T-helper 1 cell treated with Interleukin-12 subunit alpha and Interleukin-12 subunit beta and Interleukin-4 antibody, amounts not matched to agents 30 ng/mL and 1 ng/mL, for 36 hours (primary cell): ENCODE results near the gene ERICH6. TPM values are rescaled to one million over a fixed set of nuclear protein-coding genes. Genes with fewer than 3 reads are reported as not detected.
"Not testable (repeated sequence)": the region's sequence is repeated elsewhere in the genome, so short reads cannot be mapped to it uniquely, and the experiment has no call there.

ENCODE experiments used
- intact Hi-C: fragments of 100-400 bp; cut with micrococcal nuclease; formaldehyde crosslinking; loops from one replicate; pipeline ENCODE4 v1.15.1; 2024
- total RNA-seq: library from RNA; stranded (reverse); gene quantifications from 2 replicates; pipeline ENCODE4 v1.2.3, GENCODE V29; 2022

The ERICH6 gene
- total RNA-seq, 1 donor from 2014 or later = not detected

DNA sequence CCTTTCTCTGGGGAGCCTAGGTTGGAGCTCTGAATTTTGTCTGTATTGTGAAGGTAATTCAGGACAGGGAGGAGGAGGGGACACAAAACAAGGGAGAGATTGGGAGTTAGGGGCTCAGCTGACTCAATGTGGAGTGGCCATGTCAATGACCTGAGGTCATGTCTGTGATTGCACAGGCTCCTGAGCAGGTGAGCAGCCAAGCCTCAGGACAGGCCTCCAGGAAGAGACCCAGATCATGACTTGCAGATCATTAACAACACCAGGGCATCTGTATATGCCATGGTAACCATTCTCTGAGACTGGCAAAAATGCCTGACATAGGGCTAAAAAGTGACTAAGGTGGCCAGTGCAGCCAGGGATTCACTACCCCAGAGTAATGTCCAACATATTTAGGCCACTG, 20.9 kb downstream of the ERICH6 start:
- intact Hi-C loops = no loop called here

DNA sequence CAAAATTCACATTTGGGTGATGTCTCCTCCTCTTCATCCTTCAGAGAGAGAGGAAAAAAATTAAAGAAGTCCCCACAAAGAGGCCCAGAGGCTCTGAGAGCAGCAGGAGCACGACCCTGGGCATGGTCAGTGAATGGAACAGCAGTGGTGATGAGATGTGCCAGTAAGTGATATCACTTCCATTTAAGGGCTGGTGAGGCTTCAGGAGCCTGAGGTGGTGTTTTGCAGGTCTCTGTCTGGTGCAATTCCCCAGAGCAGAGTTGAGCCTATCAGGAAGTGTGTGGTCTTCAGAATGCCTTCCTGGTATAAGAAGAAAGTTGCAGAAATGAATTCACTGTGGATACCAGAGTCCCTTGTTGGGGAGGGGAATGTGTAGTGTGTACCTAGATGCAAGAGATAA, 21.4 kb downstream of the ERICH6 start:
- intact Hi-C loops = no loop called here

DNA sequence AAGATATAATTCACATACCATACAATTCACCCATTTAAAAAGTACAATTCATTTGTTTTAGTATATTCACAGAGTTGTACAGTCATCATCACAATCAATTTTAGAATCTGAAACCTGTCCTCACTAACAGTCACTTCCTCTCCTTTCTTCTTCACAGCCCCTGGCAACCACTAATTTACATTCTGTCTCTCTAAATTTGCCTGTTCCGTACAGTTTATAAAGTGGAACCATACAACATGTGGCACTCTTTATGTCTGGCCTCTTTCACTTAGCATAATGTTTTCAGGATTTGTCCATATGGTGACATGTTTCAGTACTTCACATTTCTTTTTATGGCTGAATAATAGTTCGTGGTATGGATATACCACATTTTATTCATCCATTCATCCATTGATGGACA, 22.7 kb downstream of the ERICH6 start:
- intact Hi-C loops = loop anchor here (1.0 kb wide), 2 partner anchors 22 to 78 kb away; partner anchors contain the start of genes ERICH6 and SELENOT

DNA sequence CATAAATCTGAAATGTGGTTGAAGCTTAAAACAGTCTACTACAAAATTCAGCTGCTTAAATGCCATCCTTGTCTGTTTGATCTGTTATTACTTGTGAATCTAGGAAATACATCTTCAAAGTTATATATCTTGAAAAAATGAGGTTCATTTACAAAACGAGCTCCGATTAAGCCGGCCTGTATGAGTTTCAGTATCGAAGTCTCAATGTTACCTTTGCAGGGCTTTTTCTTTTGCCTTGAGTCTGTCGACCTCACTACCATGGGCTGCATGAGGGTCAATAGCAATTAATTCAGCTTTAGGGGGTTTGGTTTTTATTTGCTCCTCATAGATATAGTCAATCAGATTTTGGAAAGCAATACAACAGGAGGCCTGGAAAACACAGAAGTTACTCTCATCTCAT, 23.2 kb downstream of the ERICH6 start:
- intact Hi-C loops = no loop called here

DNA sequence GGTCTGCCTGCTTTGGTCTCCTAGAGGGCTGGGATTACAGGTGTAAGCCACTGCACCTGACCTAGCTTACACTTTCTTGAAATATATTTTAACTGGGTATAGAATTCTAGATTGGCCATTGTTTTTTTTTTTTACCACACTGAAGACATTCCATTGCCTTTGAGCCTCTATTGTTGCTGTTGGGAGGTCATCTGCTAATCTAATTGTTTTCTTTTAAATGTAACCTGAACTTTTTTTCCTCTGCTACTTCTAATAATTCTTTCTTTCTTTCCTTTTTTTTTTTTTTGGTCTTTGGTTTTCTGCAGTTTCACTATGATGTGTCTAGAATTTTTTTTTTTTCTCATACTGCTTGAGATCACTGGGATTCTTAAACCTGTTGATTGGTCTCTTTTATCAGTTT, 28.1 kb downstream of the ERICH6 start:
- intact Hi-C loops = no loop called here

DNA sequence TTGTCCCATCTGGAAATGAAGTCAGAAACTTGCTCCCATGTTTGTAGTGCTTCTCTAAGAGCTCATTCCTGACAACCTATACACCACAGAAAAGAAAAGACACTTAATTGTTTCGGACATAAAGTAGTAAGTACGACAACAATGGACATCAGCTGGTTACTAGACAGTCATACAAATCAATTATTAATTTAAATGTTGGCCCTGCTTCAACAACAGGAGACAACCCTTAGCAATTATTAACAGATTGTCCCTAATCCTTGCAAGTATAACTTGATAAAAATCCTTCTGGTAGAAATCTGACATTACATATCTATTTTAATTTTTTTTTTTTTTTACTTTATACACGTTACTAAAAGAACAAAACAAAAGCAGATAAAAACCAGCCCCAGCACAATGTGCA, 29.8 kb downstream of the ERICH6 start:
- intact Hi-C loops = no loop called here

DNA sequence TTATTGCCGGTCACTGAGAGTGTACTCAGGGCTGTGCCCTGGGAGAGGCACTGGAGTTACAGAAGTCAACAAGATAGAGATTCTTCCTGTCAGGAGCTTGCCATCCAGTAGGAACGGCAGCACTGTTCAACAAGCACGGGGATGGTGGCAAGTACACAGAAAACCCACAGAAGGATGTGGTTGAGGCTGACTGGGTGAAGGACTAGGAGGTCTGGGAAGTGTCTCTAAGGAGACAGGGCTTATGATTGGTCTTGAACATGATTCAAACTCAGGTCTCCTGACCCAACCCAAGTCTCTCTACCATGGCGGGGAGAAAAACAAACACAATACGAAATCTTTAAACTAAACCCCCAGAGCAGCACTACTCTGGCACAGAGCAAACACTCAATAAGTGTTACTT, 37.6 kb downstream of the ERICH6 start:
- intact Hi-C loops = no loop called here

DNA sequence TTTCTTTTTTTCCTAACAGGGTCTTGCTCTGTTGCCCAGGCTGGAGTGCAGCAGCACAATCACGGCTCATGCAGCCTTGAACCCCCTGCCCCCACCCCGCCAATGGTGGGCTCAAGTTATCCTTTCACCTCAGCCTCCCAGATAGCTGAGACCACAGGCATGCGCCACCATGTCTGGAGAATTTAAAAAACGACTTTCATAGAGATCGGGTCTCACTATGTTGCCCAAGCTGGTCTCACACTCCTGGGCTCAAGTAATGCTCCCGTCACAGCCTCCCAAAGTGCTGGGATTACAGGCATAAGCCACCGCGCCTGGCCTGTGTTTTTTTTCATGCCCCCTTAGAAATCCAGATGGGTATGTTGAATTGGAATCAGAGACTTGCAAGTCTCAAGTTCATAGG, 40.3 kb downstream of the ERICH6 start:
- intact Hi-C loops = no loop called here

DNA sequence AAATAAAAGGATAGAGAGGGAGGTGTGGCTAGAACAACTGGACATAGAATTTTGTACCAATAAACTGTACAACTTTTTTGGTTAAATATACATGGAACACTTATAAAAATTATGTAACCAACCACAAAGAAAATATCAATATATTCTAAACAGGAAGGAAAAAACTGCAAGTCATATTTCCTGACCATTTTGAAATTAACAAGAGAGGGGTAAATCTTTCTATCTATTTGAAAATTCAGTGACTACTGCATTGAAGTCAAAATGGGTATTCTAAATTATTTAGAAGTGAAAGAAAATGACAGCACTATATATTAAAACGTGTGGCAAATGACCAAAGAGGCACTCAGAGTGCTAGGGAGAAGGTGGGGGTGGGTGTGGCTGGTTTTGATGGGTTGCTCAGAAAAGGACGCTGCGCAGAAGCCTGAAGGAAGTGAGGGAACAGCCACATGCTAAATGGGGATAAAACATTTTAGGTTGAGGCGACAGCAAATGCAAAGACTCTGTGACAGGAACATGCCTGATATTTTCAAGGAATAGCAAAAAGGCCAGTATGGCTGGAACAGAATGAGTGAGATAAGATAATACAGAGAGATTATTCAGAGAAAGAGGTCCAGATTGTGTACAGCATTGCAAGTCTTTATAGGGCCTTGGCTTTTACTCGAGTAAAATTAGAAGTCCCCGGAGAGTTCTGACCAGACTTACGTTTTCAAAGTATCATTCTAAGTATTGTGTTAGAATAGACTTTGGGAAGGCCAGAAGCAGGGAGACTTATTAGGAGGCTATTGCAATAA, 41.1 kb downstream of the ERICH6 start:
- intact Hi-C loops = no loop called here

DNA sequence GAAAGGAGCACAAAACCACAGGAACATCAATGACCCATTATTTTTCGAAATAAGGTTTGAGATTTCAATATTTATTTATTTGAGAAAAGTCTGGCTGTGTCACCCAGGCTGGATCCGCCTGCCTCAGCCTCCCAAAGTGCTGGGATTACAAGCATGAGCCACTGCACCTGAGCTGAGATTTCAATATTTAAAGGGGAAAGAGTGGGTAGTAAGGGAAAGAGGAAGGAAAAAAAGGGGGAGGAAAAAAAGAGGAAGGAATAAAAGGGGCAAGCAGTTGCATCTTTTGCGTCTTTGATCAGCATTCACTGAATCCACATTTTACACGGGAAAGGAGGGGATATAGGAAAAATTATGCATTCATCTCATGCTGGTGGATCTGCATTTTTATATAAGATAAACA, 47.4 kb downstream of the ERICH6 start:
- intact Hi-C loops = no loop called here

DNA sequence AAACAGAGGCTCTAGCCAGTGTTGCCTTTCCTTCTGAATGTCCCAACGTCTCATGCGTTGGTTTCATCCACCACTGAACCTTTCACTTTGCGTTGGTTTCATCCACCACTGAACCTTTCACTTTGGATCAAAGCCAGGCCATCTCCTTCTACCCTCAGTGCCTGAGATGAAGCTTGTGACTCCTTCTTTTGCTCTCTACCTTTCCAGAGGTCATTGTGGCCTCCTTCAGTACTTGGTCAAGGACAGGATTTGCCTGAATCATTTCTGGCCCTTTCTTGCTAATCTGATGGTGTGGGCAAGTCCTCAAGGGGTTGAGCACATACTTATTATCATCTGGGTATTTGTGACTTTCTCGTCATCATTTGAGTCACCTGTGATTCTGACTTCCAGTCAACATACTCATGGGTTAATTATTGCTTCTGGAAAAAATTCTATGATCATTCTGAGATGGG, 50.6 kb downstream of the ERICH6 start:
- intact Hi-C loops = no loop called here

DNA sequence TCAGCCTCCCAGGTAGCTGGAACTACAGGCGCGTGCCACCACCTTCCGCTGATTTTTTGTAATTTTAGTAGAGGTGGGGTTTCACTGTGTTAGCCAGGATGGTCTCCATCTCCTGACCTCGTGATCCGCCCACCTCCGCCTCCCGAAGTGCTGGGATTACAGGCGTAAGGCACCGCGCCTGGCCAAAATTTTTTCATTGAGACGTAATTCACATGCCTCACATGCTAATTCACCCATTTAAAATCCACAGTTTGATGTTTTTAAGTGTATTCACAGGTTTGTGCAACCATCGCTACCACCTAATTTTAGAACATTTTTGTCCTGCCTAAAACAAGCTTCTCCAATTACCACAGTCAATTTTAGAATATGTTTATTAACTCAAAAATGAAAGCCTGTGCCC, 63.5 kb downstream of the ERICH6 start:
- intact Hi-C loops = no loop called here

DNA sequence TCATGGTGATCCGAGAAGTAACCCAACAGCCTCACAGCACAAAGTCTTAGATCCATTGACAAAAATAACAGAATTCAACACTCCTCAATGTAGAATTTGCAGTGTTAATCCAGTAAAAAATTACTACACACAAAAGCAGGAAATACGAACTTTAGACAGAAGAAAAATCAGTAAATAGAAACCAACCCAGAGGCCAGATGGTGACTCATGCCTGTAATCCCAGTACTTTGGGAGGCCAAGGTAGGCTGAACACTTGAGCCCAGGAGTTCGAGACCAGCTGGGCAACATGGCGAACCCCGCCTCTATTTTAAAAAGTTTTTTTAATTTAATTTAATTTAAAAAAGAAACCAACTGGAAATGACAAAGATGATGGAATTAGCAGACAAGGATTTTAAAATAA, 64.5 kb downstream of the ERICH6 start:
- intact Hi-C loops = no loop called here

DNA sequence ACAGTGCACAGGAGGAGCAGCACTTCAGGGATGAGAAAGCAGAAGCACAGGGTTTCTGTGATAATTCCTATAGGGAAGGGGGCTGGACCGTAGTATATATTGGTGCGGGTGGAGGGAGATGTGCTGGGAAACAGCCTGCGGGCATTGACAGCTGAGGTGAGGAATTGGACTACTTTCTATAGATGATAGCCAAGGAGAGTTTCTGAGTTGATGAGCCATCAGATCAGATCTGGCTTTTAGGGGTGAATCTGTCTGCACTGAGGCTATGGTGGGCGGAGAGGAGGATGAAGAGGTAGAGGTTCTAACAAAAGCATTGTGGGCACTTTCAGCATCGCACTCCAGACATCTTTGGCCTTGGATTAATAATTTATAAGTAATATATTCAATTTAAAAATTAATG, 67.5 kb downstream of the ERICH6 start:
- intact Hi-C loops = no loop called here

DNA sequence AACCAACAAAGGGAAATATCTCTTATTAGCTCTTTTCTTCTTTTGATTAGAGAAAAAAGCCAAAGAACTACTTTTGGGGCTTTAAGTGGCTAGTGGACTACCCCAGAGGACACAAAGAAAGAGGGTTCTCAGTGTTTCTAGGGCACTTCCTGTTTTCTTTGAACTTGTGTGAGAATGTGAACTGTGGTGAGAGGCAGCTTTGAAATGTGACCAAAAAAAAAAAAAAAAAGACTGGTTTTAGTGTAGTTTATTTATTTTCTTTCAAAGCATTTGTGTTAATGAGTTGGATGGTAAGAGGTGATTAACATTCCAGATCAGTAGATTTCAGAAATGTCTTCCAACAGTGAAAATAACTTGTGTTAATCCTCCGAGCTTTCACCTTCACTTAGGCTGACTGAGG, 68.2 kb downstream of the ERICH6 start:
- intact Hi-C loops = loop anchor here (1.0 kb wide), 1 partner anchor 68 kb away; the partner anchor contains the start of gene ERICH6

DNA sequence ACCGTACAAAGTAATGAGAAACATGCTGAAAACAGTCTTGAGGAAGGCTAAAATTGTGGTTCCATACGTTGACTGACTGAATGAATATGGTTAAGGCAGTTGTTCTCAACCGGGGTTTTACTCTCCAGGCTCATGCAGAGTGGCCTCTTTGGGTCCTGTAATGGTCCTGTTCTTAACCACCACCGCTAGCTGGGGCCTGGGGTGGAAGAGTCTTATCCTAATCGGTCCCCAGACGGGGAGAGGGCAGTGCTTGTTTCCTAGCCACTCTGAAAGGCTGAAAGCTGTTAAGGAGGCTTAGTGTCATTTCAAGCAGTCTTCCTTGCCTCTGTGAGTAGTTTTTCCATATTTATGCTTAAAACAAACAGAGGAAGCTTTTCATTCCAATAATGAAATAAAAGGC, 68.6 kb downstream of the ERICH6 start:
- intact Hi-C loops = loop anchor here (1.0 kb wide), 1 partner anchor 68 kb away; the partner anchor contains the start of gene ERICH6

DNA sequence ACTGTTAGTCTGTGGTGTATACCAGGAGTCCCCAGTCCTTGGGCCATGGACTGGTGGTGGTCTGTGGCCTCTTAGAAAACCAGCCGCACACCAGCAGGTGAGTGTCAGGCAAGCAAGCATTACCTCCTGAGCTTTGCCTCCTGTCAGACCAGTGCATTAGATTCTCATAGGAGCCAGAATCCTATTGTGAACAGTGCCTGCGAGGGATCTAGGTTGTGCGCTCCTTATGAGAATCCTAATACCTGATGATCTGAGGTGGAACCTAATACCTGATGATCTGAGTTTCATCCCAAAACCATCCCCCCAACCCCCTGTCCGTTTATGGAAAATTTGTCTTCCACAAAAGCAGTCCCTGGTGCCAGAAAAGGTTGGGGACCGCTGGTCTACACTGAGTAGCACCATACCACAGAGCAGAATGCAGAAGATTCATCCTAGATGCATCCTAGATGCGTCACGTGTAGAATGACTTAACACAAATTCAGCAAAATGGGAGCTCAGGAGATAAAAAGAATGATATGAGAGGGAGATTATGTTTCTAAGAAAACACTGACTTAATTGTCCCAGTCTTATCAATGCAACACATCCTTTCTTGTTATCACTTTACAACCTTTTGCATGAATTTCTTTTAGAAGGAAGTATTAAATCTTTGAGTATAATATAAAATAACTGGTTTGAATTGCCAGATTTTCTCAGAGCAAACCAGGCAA, 72.1 kb downstream of the ERICH6 start:
- intact Hi-C loops = no loop called here

DNA sequence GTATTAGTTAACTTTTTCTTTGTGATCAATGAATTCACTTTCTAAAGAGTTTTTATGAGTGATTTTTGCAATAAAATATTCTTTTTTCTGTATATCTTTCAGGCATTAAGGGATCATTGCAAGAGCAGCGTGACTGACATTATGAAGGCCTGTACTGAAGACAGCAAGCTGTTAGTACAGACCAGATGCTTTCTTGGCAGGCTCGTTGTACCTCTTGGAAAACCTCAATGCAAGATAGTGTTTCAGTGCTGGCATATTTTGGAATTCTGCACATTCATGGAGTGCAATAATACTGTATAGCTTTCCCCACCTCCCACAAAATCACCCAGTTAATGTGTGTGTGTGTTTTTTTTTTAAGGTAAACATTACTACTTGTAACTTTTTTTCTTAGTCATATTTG, 76.2 kb downstream of the ERICH6 start:
- intact Hi-C loops = no loop called here

DNA sequence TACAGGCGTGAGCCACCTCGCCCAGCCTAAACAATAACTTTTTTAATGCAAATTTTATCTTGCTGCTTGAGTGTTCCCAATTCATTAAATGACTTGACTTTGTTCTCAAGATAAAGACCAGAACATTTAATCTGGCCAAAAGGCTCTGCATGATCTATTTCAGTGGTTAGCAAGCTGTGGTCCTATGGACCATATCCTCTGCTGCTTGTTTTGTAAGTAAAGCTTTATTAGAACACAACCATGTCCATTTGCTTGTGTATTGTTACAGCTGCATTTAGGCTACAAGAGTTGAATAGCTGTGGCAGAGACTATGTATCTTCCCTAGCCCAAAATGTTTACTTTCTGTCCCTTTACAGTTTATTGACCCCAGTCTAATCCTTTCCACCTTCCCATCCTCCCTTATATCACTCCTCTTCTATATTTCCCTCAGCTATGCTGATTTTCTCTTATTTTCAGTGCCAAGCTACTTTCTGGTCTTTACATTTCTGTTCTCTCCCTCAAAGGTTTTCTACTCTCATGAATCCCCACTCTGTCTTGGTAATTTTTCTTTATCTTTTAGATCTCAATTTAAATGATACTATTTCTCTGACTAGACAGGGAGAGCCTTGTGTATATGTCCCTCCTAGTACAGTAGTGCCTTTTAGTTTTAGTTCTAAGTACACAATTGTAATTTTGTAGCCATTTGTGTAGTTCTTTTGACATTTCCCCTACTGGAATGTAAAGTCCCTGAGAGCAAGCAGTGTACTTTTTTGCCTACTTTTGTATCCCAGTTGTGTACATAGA, 77.4 kb downstream of the ERICH6 start:
- intact Hi-C loops = no loop called here

DNA sequence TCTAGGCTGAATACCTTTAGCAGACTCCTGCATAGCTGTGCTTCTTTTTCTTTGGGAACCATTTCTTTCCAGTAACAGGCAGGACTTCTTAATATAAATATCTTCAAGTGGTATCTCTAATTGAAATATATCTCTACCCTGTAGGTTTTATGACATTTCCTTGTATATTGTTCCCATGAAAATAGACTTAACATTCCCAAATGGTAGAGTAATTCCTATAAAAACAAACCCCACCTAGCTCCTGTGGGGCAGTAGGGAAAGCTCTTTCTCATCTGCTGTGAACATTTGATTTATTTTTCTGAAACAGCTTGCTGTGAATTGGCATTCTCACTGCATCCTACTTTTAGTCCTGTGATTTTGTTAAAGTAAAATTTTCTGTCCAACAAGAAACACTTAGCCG, 79.8 kb downstream of the ERICH6 start:
- intact Hi-C loops = no loop called here

DNA sequence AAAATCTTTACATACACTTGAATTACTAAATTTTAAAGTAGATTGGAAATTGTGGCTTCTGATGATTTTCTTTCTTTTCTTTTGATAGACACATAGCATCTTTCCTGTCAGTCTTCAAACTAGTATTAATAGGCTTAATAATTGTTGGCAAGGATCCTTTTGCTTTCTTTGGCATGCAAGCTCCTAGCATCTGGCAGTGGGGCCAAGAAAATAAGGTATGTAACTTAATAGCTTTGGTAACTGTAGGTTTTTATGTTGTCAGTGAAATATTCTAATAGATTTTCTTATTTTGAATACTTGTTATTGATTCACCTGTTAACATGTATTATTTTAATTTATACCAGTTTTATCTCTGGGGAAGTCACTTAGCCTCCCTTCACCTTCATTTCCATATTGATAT, 80.8 kb downstream of the ERICH6 start:
- intact Hi-C loops = not testable (repeated sequence)
